ENCODE results near the gene DCXR.

Gene DCXR

DNA sequence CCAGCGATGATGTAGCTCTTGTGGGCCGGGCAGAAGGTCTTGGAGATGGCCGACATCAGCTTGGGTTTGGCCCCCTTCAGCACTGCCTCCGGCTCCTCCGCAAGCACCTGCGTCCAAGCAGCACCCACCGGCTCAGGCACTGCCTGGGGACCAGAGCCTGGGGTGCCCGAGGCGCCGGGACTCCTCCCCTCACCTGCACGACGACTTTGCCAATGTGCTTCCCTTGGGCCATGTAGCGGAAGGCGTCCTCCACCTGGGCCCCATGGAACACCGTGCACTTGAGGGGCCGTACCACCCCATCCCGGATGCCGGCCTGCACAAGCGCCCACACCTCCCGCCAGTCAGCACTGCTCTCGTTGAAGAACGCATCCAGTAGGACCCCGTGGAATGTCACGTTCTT, 45.5 kb upstream of the DCXR start:
- no peak overlapping the region for H3K4me3 ChIP-seq (ENCODE audit: low read depth, low read length)
- TF ChIP-seq, protein P1, sequence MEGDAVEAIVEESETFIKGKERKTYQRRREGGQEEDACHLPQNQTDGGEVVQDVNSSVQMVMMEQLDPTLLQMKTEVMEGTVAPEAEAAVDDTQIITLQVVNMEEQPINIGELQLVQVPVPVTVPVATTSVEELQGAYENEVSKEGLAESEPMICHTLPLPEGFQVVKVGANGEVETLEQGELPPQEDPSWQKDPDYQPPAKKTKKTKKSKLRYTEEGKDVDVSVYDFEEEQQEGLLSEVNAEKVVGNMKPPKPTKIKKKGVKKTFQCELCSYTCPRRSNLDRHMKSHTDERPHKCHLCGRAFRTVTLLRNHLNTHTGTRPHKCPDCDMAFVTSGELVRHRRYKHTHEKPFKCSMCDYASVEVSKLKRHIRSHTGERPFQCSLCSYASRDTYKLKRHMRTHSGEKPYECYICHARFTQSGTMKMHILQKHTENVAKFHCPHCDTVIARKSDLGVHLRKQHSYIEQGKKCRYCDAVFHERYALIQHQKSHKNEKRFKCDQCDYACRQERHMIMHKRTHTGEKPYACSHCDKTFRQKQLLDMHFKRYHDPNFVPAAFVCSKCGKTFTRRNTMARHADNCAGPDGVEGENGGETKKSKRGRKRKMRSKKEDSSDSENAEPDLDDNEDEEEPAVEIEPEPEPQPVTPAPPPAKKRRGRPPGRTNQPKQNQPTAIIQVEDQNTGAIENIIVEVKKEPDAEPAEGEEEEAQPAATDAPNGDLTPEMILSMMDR (conservative IDR thresholded peaks at IDR 0.05; ENCODE audit: low read depth, low read length), result no peak
- DNase-seq (ENCODE audit: low read depth), result no peak

DNA sequence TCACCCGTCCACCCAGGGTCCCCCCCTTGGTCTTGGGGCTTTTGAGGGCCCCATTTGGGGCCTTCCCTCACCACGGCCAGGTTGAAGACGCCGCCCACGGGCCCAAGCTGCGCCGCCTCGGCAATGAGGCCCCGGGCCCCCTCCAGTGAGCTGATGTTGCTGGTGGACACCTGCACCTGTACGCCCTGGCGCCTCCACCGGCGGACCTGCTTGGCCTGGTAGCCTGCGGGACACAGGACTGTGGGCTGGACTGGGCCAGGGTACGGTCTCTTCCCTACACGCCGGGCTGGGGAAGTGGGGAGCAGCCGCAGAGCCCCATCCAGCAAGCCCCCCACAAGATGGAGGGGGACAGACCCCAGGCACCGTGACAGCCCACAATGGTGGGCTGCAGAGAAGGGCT, 45.0 kb upstream of the DCXR start:
- no peak for DNase-seq (ENCODE audit: low read depth)
- TF ChIP-seq, protein P1 (conservative IDR thresholded peaks at IDR 0.05; ENCODE audit: low read depth, low read length), result no peak
- H3K4me3 ChIP-seq (ENCODE audit: low read depth, low read length), result no peak overlapping the region

DNA sequence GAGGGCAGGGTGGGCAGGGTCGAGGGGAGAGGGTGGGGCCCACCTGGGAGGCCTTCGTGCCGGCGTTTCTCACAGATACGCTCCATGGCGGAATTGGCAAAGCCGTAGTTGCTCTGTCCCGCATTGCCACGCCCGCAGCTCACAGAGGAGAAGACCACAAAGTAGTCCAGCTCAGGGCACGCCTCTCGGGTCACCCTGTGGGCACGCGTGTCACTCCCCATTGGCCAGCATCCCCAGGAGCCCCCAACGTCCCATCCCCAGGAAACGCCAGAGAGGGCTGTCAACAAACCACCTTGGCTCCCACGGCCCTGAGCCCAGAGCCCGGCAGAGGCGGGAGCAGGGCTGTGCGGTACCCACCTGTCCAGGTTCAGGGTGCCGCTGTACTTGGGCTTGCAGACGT, 44.5 kb upstream of the DCXR start:
- DNase-seq (ENCODE audit: low read depth), result no peak
- TF ChIP-seq, protein P1 (conservative IDR thresholded peaks at IDR 0.05; ENCODE audit: low read depth, low read length), result no peak
- H3K4me3 ChIP-seq (ENCODE audit: low read depth, low read length), result no peak overlapping the region

DNA sequence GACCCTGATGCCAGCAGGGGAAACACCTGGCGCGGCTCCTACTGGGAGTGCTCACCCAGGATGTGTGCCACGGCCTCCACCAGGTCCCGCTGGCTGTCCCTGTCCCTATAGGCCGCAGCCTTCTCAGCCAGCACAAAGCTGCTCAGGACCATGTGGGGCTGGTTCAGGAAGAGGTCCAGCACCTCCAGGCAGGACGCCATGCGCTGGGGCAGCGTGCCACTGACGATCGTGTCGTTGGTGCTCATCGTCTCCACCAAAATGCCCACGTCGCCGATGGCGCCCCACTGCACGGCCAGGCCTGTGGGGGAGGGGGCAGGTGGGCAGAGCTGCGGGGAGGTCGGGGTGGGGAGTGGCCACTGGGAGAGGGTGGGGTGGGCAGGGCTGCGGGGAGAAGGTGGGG, 44.0 kb upstream of the DCXR start:
- no peak for DNase-seq (ENCODE audit: low read depth)
- TF ChIP-seq, protein P1 (conservative IDR thresholded peaks at IDR 0.05; ENCODE audit: low read depth, low read length), result no peak
- no peak overlapping the region for H3K4me3 ChIP-seq (ENCODE audit: low read depth, low read length)

DNA sequence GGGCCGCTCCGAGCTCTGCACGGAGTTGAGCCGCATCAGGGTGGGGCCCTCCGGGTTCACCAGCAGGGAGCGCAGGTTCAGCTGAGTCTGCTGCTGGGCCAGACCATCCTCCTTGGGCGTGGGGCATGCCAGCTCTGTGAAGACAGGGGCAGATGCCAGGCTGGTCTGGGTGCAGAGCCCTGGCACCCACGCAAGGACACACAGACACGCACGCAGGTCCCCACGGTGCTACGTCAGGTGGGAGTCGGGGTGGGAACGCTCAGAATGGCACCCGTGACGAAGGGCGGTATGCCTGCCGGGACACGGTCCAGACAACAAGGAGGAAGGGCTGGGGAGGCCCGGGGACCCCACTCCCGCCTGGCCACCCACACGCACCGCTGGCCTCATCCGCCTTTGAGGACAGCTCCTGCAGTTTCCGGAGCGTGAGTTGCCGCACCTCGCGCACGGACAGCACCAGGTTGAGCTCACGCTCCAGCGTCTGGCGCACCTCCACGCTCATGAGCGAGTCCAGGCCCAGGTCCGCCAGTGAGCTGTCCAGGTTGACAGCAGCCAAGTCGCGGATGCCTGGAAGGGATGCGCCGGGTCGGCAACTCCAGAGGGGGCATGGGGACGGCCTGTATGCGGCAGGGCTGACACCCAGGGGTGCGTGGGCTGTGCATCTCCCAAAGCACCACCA, 43.4 kb upstream of the DCXR start:
- TF ChIP-seq, protein P1 (conservative IDR thresholded peaks at IDR 0.05; ENCODE audit: low read depth, low read length), result no peak
- no peak for DNase-seq (ENCODE audit: low read depth)
- H3K4me3 ChIP-seq (ENCODE audit: low read depth, low read length), result no peak overlapping the region

DNA sequence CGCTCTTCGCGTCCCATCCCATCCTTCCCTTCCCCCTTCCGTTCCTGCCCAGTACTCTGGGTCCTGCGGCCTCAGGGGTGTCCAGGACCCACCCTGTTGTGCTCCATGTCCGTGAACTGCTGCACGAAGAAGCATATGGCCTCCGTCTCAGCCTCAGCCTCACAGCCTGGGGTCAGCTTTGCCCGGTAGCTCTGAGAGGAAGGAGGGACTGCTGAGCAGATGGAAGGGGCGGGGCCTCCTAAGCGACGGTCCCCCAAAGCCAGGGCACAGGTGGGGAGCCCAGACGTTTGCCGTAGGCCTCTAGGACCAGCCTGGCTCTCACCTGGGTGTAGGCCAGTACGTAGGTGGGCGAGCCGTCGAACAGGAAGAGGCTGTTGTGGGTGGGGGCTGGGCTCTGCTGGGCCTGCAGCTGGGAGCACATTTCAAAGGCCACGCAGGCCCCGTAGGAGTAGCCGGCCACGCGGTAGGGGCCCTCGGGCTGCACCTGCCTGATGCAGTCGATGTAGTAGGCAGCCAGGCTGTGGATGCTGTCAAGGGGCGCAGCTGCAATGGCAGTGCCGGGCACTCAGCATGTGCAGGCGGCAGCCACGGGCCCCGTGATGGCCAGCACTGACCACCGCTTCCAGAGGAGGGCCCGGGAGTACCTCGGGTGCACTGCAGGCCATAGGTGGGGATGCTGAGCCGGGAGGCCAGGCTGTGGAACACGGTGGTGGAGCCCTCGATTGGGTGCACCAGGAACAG, 42.7 kb upstream of the DCXR start:
- TF ChIP-seq, protein P1 (conservative IDR thresholded peaks at IDR 0.05; ENCODE audit: low read depth, low read length), result no peak
- no peak for DNase-seq (ENCODE audit: low read depth)
- no peak overlapping the region for H3K4me3 ChIP-seq (ENCODE audit: low read depth, low read length)

All from choroid plexus epithelial cell (primary cell).